HG02870 (cell line): ENCODE data around the gene KCNK15.
"Not testable (repeated sequence)": the region's sequence is repeated elsewhere in the genome, so short reads cannot be mapped to it uniquely, and the experiment has no call there.

Source experiments
- ATAC-seq: cut with Tn5 transposase; IDR thresholded peaks from one replicate; pipeline ENCODE4 v1.9.1; 2021; ENCODE audit warnings: mild to moderate bottlenecking, moderate library complexity; ENCODE audit not compliant: unreplicated experiment

KCNK15 gene

GRCh38 chr20:44745598-44746366, at the start of gene KCNK15:
TSS of gene KCNK15 (plus strand) at chr20:44745865. CDS start at chr20:44745911, 46 bp downstream.
- no peak for ATAC-seq

- ATAC-seq = no peak
These were observed 49.4 kb upstream of the KCNK15 start for GRCh38 chr20:44696315-44696714.

- ATAC-seq = not testable (repeated sequence)
These were observed 48.6 kb upstream of the KCNK15 start for GRCh38 chr20:44697041-44697440.

- ATAC-seq = no peak
These were observed 47.3 kb upstream of the KCNK15 start for GRCh38 chr20:44698351-44698750.

- ATAC-seq = no peak
These were observed 45.4 kb upstream of the KCNK15 start for GRCh38 chr20:44700306-44700705.

- no peak for ATAC-seq
These were observed 44.4 kb upstream of the KCNK15 start for GRCh38 chr20:44701118-44701857.

GRCh38 chr20:44701858-44702256, 43.8 kb upstream of the KCNK15 start:
- no peak for ATAC-seq

- no peak for ATAC-seq
These were observed 42.9 kb upstream of the KCNK15 start for GRCh38 chr20:44702776-44703175.

- no peak for ATAC-seq
These were observed 42.3 kb upstream of the KCNK15 start for GRCh38 chr20:44703183-44703925.

- ATAC-seq = no peak
These were observed 41.6 kb upstream of the KCNK15 start for GRCh38 chr20:44703956-44704488.

- ATAC-seq = no peak
These were observed 41.1 kb upstream of the KCNK15 start for GRCh38 chr20:44704551-44704971.

- no peak for ATAC-seq
These were observed 40.1 kb upstream of the KCNK15 start for GRCh38 chr20:44705364-44706094.

- no peak for ATAC-seq
These were observed 39.2 kb upstream of the KCNK15 start for GRCh38 chr20:44706301-44707017.

- no peak for ATAC-seq
These were observed 38.6 kb upstream of the KCNK15 start for GRCh38 chr20:44707018-44707579.

GRCh38 chr20:44709380-44709779, 36.3 kb upstream of the KCNK15 start:
- ATAC-seq = no peak

GRCh38 chr20:44709797-44710196, 35.9 kb upstream of the KCNK15 start:
- no peak for ATAC-seq

GRCh38 chr20:44711237-44711636, 34.4 kb upstream of the KCNK15 start:
- ATAC-seq = no peak

- ATAC-seq = no peak
These were observed 31.5 kb upstream of the KCNK15 start for GRCh38 chr20:44714102-44714700.
